HK-2 (cell line): Measurements from ENCODE around the gene SETD2.

Experiments used
- DNase-seq: peaks from one replicate; pipeline ENCODE4 v3.0.0-alpha.2; 2018; ENCODE audit not compliant: unreplicated experiment

The SETD2 gene

DNA sequence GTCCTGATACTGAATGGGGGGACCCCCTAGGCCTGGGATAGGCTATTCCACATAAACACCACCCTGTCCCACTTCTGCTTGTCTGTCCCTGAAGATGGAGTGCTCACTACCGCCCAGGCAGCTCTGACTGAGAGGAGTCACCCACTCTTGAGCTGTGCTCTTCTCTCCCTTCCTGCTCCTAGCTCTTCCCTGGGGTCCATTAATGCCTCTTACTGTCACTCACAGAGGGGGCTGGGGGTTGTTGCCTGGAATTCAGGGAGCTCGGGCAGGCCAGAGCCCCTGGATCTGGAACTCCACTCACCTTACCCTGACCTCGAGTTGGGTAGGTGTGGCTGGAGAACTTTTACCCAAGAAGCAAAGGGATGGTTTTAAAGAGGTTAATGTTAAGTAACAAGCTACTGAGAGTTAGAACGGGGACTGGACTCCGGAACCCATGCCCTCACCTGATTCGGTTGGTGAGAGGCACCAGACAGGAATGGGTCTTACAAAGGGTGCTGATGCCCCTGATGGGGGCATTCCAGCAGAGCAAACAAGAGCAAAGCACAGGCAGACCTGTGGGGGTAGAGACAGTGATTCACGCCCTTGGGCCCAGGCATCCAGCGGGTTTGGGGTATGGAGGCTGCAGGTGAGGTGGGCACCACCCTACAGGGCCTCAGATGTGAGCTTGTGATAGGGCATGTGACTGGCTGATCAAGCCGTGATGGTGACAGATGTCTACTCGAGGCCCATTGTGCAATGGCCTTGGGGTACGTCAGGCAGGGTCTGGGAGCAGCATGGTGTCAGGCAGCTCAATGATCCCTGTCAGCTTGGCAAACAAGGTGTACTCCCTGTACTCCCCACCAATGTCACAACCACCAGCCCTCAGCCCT is 179.1 kb downstream of the SETD2 start:
- no peak for DNase-seq

DNA sequence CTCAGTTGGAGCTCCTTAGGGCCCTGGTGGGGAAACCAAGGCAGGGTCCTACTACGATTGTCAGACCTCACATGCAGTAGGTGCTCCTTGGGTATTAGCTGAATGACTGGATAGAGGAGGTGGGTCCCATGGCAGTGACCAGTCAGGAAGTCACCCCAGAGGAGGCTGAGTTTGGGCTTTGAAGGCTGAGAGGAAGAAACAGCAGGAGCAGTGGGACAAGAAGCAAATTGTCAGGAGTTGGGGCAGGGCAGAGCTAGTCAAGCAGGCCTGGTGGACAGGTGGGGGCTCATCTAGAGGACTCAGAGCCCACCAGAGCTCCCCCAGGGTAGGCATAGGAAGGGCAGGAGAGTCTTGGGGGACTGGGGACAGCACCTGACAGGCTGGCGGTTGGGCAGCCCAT is 181.4 kb downstream of the SETD2 start:
- DNase-seq: no peak

DNA sequence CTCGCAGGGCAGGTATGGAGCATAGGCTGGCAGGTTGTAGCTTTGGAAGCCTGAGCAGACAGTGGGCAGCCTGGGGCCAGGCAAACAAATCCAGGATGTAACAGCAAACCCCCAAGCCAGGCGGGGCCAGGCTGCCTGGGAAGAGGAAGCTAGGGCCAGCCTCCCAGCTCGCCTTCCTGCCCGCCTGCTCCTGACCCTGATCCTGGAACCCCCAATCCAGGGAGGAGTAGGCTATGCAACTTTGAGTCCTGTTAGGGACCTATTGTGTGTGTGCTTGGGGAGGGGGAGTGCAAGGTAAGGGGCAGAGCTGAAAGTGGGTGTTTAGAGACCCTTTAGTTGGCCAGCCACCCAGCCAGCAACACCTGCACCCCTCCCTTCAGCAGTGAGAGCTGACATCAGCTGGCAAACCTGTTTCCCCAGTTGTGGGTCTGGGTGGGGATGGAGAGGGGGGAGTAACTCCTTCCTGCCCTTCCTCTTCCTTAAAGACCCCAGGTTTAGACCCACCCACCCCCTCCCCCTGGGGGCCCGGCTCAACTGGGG is 181.9 kb downstream of the SETD2 start:
- DNase-seq: no peak

DNA sequence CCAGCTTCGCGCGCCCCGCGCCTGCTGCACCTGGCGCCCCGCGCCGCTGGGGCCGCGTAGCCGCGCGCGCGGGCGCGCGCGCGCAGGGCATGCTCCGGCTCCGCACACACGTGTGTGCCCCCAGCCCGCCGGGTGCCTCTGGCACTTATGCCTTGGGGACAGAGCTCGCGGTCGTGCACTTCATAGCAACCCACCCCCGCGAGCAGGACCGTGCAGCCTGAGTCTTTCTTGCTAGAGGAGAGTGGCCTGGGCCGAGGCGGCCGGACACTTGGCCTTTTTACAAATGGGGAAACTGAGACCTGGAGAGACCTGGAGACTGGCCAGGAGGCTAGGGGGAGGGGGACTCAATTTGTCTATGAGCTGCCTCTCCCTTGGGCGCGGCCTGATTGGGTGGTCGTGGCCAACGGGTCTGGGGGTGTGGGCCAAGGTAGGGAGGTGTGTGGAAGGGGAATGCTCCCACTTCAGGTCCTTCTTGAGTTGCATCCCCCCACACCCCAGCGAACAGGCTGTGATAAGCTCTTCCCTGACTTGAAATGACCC is 183.9 kb downstream of the SETD2 start:
- no peak for DNase-seq

DNA sequence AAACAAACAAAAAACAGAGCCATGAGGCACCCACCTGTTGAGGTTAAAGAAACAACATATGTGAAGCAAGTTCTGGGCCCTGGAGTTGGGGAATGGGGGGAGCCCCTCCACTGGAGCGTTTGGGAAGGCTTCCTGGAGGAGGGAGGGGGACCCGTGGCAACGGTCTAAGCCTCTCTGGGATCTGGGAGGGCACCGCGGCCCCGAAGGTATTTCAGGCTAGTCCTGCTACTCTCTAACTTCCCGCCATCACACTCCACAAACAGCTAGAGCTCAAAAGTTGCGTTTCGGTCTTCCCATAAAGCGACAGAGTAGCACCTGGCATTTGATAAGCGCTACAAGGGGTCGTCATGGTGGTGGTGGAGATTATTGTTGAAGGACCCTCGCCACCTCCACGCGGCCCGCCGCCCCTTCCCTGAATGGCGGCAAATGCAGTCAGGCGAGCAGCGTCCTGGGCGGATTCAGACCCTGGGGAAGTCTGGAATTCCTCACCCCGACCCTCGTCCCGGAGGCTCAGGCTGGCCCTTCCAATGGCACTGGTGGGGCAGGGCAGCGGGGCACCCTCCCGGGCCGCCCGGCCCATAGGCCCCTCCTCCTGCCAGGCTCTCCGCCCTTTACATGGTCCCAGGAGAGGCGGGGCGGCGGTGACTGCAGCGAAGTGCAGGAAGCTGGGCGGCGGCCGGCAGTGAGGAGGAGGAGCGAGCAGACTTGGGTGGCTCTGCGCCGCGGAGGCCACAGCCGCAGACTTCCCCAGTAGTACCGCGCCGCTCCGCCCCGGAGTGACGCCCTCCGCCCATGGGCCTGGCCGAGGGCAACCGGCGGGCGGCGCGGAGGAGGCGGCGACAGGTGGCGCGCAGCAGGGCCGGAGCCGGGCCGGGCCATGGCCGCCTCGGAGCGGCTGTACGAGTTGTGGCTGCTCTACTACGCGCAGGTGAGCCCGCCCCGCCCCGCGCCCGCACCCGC is 184.6 kb downstream of the SETD2 start, which contains the start of gene NBEAL2:
Gene NBEAL2 (plus strand): TSS at position 682 of the 960 bp plus-strand sequence. CDS start 196 bp downstream, at position 878.
- peak; percentile 90 for DNase-seq

DNA sequence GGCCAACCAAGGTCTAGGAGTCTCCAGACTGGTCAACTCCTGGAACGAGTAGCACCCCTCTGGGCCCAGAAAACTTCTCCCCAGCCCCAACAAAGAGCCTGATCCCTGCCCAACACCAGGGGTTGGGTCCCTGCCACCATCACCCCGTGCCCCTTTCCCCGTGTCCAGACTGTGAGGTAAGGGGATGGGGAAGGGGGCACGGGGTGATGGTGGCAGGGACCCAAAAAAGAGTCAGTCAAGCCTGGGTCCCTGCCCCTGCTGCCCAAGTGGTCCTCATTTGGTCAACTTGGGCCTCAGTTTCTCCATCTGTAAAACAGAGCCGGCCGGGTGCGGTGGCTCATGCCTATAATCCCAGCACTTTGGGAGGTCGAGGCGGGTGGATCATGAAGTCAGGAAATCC is 185.5 kb downstream of the SETD2 start:
- no peak for DNase-seq

DNA sequence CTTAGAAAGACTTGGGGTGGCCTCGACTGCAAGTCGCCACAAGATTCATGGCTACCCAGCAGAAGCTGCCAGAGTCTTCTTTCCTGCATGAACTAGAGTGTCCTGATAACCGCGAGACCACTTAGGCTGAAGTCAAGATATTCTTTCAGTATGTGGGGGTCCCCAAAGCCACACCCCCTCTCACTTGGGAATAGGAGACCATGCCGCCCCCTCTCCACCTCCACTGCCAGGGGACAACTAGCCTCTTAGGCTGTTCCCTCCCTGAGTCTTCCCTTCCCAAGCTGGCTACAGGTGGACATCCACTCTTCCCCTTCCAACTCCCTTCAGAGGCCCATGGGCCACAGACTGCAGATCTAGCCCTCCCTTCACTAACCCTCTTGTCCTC is 186.1 kb downstream of the SETD2 start:
- no peak for DNase-seq

DNA sequence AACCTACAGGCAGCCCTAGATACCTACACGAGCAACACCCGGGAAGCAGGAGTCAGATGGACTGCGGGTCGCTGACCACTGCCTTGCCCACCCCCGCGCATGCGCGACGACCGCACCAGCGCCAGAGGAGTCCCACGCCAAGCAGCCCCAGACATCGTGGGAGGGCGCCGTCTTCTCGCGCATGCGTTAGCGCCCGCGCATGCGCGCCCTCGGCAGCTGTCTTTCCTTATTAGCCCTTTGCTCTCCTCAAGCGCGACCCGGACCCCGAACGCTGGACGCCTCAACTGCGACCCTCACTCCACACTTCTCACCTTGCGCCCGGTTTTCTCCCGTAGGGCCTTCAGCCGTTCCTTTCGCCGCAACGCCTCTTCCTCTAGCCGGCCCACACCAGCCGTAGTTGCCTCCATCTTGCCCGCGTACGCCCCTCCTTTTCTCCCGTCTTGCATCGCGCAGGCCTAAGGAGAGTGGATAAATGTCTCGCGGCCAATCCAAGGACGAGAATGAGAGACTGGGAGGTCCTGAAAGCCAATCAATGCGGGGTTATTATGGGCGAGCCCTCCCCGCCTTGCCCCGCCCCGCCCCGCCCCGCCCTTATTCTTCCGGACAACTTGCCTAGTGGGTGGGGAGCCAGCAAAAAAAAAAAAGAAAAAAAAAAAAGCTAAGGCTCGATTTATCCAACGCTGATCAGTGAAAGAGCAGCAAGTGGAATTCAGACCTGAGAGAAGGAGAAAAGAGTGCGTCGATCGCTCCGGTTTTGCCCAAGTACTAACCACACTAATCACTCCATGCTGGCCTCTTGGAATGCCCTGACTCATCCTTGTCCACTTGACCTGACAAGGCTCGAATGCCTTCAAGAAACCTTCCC is 187.4 kb downstream of the SETD2 start, which contains the start of gene CCDC12:
Gene CCDC12 (minus strand): TSS at position 420 of the 865 bp plus-strand sequence. CDS start 13 bp downstream, at position 407.
- peak; percentile 92 for DNase-seq

DNA sequence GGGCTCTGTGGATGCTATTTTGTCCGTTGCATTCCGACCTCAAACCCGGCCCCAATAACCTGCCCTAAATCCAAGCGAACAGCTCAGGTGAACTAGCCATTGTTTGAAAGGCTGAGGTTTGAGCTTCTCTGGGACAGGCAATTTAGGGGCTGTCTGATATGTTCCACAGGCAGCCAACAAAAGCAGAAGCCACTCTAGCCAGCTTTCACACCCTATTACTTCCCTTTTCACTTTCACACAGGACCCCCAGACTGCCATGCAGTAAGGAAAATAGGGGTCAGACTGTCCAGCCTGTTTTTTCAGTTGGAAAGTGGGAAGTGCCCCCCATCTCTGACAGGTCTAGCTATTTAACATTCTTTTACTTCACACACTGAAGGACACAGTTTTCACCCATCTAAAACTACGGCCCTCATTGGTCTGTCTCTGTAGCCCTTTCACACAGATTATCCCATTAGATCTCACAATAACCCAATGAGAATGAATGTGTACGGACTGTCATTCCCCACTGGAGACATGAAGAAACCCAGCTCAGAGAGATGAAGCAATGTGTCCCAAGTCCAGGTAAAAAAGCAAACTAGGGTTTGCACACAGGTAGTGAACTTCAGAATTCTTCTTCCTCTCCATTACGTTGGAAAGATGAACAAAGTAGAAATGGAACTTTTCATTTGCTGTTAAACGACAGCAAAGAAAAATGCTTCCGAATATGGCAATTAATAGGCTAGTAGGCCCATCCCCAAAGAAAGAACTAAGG is 189.3 kb downstream of the SETD2 start:
- no peak for DNase-seq

DNA sequence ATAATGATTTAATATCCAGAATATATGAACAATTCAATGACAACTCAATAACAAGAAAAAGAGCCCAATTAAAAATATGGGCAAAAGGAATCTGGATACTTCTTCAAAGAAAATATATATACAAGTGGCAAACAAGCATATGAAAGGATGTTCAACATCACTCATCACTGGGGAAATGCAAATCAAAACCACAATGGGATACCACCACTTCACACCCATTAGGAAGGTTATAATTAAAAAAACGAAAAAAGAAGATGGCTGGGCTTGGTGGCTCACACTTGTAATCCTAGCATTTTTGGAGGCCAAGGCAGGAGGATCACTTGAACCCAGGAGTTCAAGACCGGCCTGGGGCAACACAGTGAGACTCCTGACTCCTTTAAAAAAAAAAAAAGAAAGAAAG is 191.5 kb downstream of the SETD2 start:
- DNase-seq: no peak

DNA sequence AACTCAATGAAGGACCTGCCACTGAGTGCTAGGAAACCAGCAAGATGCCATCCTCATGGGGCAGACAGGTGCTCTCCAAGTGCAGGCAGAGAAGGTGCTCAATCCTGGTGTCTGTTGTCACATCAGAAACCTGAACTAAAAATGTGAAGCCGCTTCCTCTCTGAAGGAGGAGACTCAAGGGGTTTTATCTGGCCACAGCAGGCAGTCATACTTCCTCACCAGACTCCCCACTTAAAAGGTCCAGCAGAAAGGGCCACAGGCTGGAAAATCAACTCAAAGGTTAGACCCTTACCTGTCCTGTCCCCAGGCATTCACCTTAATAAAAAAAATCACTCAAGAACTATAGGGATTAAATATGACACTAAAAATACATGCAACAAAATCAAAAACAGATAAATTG is 192.2 kb downstream of the SETD2 start:
- DNase-seq: no peak

DNA sequence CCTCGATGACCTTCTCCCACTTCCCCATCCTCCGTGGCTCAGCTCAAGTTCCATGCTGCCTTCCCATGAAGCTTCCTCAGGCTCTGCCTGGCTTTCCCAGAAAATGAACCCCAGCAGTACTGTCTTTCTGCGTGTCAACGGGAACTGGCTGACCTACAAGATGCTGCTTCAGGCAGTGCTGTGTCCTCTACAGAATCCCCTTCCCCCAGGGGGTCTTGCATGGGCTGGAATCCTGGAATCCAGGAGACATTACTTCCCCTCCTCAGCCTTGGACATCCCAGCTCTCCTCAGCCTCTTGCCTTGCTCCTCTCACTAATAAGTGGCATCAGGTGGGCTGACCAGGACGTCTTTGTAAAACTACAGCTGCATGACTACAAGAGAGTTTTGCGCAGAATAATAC is 192.8 kb downstream of the SETD2 start:
- DNase-seq: no peak

DNA sequence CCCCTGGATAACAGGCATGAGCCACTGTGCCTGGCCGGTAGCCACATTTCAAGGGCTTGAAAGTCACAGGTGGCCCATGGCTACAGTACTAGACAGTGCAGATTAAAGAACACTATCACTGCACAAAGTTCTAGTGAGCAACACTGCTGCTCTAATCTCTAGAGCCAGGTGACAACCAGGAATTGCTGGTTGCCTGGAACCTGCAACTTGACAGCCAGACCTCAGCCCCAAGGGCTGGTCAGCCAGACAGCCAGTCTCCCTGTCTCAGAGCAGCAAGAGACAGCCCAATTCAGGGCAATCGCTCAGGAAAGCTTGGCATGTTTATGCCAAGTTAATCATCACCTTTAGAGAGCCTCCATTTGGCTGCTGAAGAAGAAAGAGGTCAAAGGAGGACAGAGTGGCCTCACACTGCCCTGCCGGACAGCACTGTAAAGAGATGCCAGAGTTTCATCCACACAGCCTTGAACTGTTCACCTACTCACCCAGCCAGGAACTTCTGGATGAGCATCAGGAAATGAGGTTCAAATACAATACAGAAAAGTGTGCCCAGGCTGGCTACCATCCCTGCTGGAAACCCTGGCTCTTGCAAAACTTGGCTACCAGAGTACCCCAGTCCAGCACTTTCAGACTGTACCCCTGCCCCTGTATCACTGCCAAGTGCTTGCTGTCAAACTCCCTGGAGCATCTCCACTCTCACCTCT is 193.4 kb downstream of the SETD2 start:
- DNase-seq: peak; percentile 31

DNA sequence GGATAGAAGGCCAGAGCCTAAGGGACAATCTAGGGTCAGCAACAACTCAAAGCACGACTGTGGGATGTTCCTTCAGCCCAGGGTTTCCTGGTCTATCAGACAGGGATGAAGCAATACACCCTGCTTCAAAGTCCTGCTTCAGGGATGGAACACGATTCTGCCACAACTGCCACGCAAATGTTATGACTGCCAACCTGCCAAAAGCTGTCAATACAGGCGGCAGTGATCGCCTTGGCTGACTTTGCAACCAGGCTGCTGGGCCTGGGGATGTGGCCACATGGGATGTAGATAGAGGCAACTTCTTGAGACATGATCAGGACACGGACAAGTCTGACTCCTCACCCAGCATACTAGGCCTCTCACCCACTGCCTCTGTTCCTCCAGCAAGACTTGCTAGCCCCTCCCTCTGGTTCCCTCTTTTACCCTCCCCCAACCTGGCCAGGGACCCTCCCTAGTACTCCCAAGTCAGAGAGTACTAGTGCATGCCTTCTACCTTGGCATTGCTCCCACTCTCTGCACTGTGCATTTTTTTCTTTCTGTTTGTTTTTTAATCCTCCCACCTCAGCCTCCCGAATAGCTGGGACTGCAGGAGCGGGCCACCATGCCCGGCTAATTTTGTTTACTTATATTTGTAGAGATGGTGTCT is 195.0 kb downstream of the SETD2 start:
- no peak for DNase-seq

DNA sequence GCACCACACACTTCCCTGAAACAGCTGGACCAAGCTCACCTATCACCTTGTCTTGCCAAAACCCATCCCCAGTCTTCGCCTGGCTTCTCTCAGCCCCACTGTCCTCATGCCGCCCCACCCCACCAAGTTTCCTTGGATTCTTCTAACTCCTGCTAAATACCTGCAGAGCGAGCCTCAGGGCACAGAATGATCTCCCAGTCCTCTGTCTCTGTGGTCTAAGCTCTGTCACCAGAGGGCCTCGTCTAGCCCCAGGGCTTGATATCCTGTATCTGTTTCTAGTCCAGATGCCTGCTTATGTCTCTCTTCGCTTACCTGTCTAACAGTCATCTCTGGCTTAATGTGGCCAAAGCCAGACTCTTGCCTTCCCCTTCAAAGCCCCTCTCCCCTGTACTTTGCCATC is 197.1 kb downstream of the SETD2 start:
- DNase-seq: no peak
